HG03025 (cell line): ENCODE measurements around the gene ALOX15B.
"Not testable (repeated sequence)": the region's sequence is repeated elsewhere in the genome, so short reads cannot be mapped to it uniquely, and the experiment has no call there.

Experiments
- ATAC-seq: cut with Tn5 transposase; IDR thresholded peaks from one replicate; pipeline ENCODE4 v1.9.1; 2021; ENCODE audit warnings: mild to moderate bottlenecking, moderate library complexity; ENCODE audit not compliant: unreplicated experiment, low FRiP score

ALOX15B gene

DNA sequence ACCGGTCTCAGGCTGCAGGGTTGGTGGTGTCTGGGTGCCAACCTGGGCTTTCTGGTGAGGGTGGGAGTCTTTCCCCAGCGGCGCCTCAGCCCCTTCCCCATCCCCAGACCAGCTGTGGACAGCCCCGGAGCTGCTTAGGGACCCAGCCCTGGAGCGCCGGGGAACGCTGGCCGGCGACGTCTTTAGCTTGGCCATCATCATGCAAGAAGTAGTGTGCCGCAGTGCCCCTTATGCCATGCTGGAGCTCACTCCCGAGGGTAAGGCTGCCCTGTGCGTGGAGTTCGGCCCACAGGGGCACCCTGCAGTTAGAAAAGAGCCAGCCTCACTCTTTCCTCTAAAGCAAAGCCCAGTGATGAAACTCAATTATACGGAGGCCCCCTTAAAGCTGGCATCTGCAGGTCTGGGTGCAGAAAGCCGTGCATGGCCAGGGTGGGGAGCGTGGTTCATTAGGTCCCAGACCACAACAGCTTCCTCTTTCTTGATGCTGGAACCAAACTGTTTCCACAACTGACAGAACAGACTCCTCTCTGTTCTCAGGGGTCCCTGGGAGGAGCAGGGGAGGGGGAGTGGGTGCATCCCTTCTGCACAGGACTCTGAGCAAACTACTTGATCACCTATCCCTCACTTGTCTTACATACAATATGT, 25.7 kb upstream of the ALOX15B start:
- ATAC-seq = no peak

DNA sequence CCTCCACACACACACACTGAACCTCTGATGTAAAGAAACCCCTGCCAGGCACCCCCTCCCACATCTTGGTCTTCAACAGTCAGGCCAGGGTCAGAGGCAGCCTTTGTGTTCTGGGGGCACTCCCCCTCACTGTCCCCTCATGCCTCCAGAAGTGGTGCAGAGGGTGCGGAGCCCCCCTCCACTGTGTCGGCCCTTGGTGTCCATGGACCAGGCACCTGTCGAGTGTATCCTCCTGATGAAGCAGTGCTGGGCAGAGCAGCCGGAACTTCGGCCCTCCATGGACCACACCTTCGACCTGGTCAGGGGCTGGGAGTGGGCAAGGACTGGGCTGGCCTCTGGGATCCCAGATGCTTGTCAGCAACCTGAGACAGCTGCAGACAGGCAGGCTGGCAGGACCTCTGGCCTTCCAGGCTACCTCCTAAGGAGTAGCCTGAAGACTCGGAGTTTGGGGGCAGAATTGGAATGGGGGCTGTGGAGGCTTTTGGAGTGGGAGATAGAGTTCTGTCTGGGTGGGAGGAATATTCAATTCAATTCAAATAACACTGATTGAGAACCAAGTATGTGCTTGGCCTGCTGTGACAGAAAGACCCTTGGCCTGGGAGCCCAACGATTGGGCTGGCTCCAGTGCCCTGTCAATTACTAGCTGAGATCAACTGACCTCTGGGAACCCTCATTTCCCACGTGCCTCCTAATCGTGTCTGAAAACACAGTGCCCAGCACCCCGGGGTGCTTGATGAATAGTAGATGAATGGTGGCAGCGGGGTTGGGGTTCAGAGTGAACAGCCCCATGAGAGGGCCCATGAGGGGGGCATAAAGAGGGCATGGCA, 24.9 kb upstream of the ALOX15B start:
- no peak for ATAC-seq

- no peak for ATAC-seq
Observed at GRCh38 chr17:8014558-8014850, 24.4 kb upstream of the ALOX15B start.

DNA sequence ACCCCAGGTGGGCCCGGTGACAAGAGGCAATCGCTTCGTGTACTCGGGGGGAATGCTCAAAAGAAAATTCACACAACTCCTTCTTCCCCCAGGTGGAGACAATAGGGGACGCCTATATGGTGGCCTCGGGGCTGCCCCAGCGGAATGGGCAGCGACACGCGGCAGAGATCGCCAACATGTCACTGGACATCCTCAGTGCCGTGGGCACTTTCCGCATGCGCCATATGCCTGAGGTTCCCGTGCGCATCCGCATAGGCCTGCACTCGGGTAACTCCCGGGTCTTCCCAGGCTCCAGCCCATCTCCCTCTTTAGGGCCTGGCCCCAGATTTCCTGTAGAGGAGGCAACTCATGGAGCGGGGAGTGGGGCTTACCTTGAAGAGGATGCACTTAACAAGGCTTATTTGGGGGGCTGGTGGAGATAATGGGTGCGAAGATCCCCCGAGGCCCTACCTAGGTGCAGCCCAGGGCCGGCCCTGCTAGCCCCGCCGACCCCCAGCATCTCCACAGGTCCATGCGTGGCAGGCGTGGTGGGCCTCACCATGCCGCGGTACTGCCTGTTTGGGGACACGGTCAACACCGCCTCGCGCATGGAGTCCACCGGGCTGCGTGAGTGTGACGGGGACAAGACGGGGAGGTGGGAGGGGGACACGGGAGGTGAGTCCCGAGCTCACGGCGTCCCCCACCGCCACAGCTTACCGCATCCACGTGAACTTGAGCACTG, 23.5 kb upstream of the ALOX15B start:
- no peak for ATAC-seq

DNA sequence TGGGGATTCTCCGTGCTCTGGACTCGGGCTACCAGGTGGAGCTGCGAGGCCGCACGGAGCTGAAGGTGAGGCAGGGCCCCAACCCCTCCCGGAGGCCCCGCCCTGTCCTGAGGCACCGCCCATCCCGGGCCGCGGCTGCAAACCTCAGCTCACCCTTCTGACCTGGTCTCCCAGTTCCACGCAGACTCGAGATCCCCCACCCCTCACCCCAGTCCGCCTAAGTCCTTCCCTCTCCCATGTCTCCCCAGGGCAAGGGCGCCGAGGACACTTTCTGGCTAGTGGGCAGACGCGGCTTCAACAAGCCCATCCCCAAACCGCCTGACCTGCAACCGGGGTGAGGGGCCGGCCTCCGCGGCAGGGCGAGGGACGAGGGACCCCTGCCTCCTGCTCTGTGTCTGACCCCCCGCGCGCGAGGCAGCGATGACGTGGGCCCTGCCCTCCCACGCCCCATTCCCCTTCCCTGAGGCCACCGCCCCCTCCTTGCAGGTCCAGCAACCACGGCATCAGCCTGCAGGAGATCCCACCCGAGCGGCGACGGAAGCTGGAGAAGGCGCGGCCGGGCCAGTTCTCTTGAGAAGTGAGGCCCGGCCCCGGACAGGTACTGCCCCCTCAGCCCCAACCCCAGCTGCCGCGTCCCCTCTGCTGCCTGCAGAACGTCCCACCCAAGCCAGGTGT, 22.8 kb upstream of the ALOX15B start:
- ATAC-seq = no peak

DNA sequence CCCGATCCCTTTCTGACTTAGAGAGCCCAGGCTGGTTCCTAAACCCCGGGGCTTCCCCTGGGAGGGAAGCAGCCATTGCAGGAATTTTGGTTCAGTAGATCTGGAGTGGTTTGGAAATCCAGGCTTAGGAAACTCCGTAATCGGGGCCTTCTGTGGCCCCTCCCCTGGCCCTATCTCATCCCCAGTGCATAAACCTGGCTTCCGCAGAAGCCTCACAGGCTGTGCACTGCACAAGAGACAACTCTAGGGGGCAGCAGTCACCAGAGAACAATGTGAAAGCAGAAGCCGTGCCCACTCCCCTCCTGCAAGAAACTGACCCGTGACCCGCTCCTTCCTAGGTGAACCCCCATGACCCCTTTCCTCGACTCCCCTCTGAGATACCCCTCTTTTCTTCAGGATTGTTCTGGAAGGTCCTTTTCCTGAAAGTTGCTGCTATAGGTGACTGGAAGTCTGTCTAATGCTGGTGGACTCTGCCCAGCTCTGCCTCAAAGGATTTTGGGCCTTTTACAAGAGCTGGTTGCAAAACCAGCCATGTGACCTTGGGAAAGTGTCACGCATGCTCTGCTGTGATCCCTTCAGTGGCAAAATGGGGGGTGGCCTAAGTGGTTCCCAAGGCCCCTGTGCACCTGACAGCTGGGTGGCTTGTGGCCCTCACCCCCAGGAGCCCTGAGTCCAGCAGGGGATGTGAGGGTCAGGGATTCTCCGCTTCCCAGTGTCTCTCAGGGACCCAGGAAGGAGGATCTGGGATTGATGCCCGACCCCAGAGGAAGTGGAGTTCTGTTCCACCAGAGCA, 22.0 kb upstream of the ALOX15B start:
- no peak for ATAC-seq

- ATAC-seq = no peak
Observed at GRCh38 chr17:8018436-8018835, 20.4 kb upstream of the ALOX15B start.

GRCh38 chr17:8019166-8019565, 19.7 kb upstream of the ALOX15B start:
- no peak for ATAC-seq

DNA sequence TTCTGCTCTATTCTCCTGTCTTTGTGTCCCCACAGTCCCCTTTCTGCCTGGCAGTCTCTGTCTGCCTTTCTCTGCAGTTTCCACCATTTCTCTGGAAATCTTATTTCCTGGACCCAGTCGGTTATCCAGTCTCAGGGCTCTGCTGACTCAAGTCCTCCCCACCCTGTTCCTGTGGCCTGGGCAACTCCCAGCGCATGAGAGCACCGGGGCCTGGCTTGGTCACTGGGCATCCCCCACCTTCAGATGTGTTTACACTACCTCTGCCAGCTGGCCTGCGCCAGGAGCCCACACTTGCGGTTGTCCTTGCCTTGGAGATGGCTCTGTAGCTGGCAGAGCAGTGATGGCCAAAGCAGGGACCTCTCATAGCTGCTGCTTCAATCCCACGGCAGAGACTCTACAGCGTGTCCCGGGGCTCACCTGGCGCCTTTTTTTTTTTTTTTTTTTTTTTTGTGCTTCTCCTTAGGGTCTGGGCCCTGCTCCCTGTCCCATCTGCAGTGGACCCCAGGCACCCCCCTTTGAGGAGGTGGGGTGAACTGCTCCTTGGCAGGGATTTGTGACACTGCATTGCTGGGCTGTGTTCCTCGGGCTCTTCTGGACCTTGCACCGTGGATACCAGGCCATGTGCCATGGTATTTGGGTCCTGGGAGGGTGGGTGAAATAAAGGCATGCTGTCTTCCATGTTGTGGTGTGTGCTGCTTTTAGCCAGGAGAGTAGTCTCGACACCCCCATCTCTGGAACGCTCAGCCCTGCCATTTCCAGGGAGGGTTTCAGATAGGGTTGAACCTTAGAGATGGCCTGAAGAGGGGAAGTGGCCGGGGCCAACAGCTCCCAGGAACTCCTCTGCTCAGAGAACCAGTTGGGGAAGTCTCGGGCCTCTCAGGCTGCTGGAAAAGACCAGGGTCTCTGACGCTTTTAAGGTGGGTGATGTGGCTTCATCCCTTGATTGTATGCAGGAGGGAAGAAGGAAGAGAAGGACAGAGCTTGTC, 18.9 kb upstream of the ALOX15B start:
- no peak for ATAC-seq

DNA sequence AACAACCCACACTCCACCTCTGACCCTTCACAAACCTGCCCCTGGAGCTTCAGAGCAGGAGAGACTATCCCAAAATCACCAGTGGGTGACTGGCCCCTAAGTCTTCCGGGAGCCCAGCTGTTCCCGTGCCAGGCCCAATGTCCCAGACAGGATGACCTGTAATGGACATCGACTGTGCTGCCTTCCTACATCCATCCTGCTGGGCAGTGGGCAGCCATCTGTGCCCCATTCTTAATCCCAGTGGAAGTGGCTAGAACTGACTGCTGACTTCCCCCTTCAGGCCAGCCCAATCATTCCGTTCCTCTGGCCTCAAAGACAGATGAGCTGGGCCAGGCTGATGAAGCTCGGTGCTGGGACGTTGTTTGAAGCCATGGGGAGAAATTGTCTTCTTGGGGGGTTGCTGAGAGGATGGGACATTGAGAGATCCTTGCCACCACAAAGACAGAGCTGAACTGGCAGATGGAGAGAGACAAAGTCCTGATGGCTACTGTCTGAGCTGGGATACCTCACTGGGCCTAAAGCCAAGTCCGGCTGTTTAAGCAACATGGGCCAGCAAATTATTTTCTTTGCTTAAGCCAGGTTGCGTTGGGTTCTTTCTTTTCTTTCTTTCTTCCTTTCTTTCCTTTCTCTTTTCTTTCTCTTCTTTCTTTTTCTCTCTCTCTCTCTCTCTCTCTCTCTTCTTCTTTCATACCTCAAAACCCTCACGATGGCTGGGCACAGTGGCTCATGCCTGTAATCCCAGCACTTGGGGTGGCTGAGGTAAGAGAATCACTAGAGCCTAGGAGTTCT, 17.9 kb upstream of the ALOX15B start:
- ATAC-seq = no peak

DNA sequence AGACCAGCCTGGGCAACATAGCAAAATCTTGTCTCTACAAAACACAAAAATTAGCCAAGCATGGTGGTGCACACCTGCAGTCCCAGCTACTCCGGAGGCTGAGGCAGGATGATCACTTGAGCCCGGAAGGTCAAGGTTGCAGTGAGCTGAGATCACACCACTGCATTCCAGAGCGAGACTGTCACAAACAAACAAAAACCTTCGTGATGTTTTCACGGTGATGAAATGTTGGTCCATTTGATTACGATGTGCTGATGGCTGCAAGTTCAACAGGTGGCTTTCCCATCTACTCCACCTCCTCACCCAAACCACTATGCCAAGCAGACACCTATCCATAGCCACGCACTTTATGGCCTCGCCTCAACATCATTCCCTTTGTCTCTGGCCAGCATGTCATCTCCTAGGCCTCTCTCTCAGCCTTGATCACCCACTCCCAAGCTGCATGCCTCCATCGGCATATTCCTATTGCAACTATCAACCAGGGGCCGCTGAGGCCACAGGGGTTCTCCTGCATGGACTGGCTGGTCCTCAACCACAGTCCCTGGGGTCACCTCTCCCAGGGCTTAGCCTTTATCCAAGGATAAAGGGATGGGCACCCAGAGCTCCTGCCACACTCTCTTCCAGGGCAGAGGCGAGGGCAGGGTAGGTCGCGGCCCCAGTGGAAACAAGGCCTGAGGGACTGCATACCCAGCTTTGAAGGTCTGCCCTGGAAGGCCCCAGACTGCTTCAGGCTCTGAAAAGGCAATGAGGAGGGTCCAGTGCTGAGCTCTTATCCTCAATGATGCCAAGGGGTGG, 17.1 kb upstream of the ALOX15B start:
- no peak for ATAC-seq

GRCh38 chr17:8022360-8023003, 16.4 kb upstream of the ALOX15B start:
- no peak for ATAC-seq

DNA sequence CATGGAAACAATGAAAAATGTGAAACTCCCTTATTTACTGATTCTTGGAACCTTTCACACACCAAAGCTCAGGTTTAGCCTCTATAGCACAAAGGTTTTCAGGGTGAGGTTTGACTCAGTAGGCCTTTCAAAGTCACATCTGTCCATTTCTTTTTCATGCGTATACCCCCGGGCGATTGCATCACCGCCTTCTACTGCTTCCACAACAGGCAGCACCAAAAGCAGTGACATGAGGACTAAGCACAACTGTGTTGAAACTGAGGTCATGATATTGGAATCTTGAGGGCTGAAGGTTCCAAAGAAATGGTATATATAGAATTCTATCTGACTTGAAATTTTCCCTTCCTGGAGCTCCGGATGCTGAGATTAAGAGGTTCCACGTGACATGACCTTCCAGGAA, 14.7 kb upstream of the ALOX15B start:
- not testable (repeated sequence) for ATAC-seq

- ATAC-seq = no peak
Observed at GRCh38 chr17:8025176-8025911, 13.5 kb upstream of the ALOX15B start.

- no peak for ATAC-seq
Observed at GRCh38 chr17:8029121-8029520, 9.7 kb upstream of the ALOX15B start.

GRCh38 chr17:8031261-8031661, 7.6 kb upstream of the ALOX15B start:
- ATAC-seq = no peak
